GM12874 (cell line): ENCODE measurements around the gene CPOX.

ENCODE experiments used
- CTCF ChIP-seq: IDR thresholded peaks from 2 replicates; pipeline ENCODE4 v1.5.1; 2011; ENCODE audit warnings: low read depth, mild to moderate bottlenecking, control low read depth, low read length, moderate library complexity; ENCODE audit not compliant: insufficient read depth

Gene CPOX

GRCh38 chr3:98536456-98537017, 56.9 kb downstream of the CPOX start:
- TF ChIP-seq CTCF = no peak

- TF ChIP-seq CTCF = no peak
Measured at GRCh38 chr3:98534734-98535133, 58.7 kb downstream of the CPOX start.

DNA sequence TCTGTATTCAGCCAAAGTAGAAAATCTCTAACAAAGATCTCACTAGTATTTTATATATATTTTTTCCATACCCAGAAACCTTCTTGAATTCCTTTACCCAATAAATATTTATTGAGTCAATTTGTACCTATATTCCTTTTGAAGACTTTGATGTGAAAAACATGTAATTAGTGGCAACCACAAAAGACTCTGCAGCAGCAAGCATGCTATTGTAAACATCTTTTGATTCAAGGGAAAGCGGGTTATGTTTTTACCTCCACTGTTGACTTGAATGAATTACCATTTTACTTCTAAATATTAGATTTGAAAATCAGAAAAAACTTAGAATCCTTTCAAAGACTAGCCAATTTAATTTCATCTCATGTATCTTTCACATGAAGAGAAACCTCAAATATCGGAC, 59.2 kb downstream of the CPOX start:
- TF ChIP-seq CTCF = no peak

DNA sequence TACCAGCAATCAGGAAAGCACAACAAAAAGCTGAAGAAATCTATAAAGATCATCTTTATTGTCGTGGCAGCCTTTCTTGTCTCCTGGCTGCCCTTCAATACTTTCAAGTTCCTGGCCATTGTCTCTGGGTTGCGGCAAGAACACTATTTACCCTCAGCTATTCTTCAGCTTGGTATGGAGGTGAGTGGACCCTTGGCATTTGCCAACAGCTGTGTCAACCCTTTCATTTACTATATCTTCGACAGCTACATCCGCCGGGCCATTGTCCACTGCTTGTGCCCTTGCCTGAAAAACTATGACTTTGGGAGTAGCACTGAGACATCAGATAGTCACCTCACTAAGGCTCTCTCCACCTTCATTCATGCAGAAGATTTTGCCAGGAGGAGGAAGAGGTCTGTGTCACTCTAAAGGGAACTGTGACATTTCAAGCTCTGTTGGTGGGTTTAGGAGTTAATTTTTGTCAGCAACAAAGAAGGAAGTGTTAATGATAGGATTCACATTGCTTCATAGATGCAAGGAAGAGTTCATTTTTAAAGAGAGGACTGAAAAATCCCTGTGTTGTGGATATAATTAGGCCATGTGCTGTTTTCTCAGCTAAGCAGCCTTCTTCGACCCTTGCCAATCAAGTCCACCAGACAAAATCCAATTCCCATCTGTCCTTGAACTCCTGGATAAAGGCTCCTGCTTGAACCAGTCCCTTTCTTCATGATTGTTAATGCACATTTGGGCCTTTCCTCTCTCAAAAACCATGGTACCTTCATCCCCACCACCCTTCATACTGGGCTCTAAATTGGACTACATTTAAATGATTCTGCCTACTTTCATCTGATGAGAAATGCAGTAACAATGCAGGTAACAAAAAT, 60.5 kb downstream of the CPOX start:
- no peak for TF ChIP-seq CTCF

GRCh38 chr3:98532275-98532637, 61.2 kb downstream of the CPOX start:
- no peak for TF ChIP-seq CTCF

DNA sequence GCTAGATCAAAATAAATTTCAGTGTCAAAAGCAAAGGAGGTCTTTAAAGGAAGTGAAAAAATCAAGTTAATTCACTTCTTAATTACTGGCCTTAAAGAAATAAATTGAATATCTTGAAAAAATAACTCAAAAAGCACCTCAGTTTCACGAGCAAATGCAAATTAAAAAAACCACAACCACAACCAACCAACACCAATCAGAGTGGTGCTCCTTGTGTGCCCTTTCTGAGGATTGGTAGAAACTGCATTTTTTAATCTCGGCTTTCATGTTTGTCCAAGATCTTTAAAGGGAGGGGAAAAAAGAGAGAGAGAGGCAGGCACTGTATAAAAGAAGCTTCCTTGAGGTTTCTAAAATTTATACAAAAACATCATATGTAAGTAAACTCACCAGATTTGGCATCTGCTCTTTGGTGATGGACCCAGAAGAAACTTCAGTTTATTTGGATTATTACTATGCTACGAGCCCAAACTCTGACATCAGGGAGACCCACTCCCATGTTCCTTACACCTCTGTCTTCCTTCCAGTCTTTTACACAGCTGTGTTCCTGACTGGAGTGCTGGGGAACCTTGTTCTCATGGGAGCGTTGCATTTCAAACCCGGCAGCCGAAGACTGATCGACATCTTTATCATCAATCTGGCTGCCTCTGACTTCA, 61.7 kb downstream of the CPOX start, which contains the start of gene GPR15:
Gene GPR15 (plus strand): TSS at position 357 of the 653 bp plus-strand sequence. CDS start 56 bp downstream, at position 413.
- TF ChIP-seq CTCF = no peak

- no peak for TF ChIP-seq CTCF
Measured at GRCh38 chr3:98530676-98531075, 62.7 kb downstream of the CPOX start.
